SH-SY5Y (cell line): ENCODE data around the gene SH2D3A.

Experiments
- GATA2 ChIP-seq: IDR thresholded peaks from 2 replicates; pipeline ENCODE4 v1.6.1; 2011; ENCODE audit warnings: mild to moderate bottlenecking, low read depth, low read length
- GATA3 ChIP-seq: IDR thresholded peaks from 2 replicates; pipeline ENCODE4 v1.6.1; 2011; ENCODE audit warnings: low read depth, mild to moderate bottlenecking, low read length, moderate library complexity

DNA sequence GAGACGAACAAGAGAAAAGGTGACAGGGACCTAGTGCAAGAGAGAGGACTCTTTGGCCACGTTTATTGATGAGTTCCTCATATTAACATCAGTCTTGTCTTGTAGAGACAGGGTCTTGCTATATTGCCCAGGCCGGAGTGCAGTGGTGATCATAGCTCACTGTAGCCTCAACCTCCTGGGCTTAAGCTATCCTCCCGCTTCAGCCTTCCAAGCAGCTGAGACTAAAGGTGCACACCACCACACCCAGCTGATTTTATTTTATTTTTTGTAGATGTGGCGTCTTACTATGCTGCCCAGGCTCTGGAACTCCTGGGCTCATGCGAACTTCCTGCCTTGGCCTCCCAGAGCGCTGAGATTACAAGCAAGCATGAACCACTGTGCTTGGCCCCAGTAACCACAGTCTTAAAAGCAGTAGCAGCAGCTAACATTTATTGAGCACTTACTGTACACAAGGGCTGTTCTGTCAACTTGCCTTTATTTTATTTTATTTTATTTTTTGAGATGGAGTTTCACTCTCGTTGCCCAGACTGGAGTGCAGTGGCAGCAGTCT, 1.1 kb upstream of the SH2D3A start:
- TF ChIP-seq GATA2 (no peak), GATA3 (no peak)
